A549 (cell line): ENCODE measurements around the gene SNRPA1. TPM values are rescaled to one million over a fixed set of nuclear protein-coding genes. Genes with fewer than 3 reads are reported as not detected.

ENCODE experiments used
- ATAC-seq, 2 experiments: fragments of 200-7000 bp in 1 of 2; fragments of >200 bp in 1 of 2; cut with Nextera tagmentation in 1 of 2; cut with Tn5 transposase in 1 of 2; 3 replicates each; pipeline versions ENCODE4 v1.8.0 to v1.9.1; 2018 to 2020; ENCODE audit warnings: mild to moderate bottlenecking in 1 of 2, moderate library complexity in 1 of 2
- CTCF ChIA-PET: fragments of 300-600 bp; sonication (Branson Sonifier 250); formaldehyde crosslinking; extraction: SDS; loops from one replicate; lab custom pipeline; 2021; ENCODE audit warnings: antibody characterized with exemption, inconsistent platforms; lab: Yijun Ruan, JAX
- POLR2A ChIA-PET: fragments of 350-600 bp; formaldehyde crosslinking; extraction: SDS; loops from one replicate; lab custom pipeline; 2021; ENCODE audit warnings: antibody characterized with exemption, inconsistent platforms; lab: Yijun Ruan, JAX
- DNase-seq, 2 experiments: peaks; one replicate each; pipeline versions ENCODE4 v3.0.0 to v3.0.0-alpha.2; 2011 to 2016; ENCODE audit warnings: low read depth in 1 of 2, low spot score in 1 of 2
- FAIRE-seq: peaks from 2 replicates; lab custom pipeline; 2011; peaks lifted over from hg19 to GRCh38; lab: Jason Lieb, UNC
- H3K27ac ChIP-seq, 2 experiments: fragments of >200 bp; sonication (Bioruptor Twin); formaldehyde crosslinking; 3 replicates each; pipeline ENCODE4 v1.5.1; 2016 to 2017
- H3K4me1 ChIP-seq: fragments of >200 bp; sonication (Bioruptor Twin); formaldehyde crosslinking; 3 replicates; pipeline ENCODE4 v1.6.1; 2016
- H3K4me2 ChIP-seq: fragments of >200 bp; sonication (Bioruptor Twin); formaldehyde crosslinking; 3 replicates; pipeline ENCODE4 v1.6.1; 2016
- H3K4me3 ChIP-seq: fragments of >200 bp; sonication (Bioruptor Twin); formaldehyde crosslinking; 3 replicates; pipeline ENCODE4 v1.5.1; 2016
- H3K9me3 ChIP-seq: fragments of >200 bp; sonication (Bioruptor Twin); formaldehyde crosslinking; 3 replicates; pipeline ENCODE4 v1.6.1; 2016
- E2F6 ChIP-seq: IDR thresholded peaks from 2 replicates; pipeline ENCODE4 v1.6.1; 2012; ENCODE audit warnings: low read depth, borderline replicate concordance
- EHMT2 ChIP-seq: fragments of 200-600 bp; sonication (generic); IDR thresholded peaks from 2 replicates; pipeline ENCODE4 v1.6.1; 2016; ENCODE audit warnings: antibody characterized with exemption, low read depth, mild to moderate bottlenecking, moderate library complexity
- FOSL2 ChIP-seq, 2 experiments: fragments of 450-650 bp in 1 of 2; fragments of >200 bp in 1 of 2; sonication (Bioruptor Twin) in 1 of 2; formaldehyde crosslinking; IDR thresholded peaks; 2 replicates each; pipeline versions ENCODE4 v1.5.0 to v1.6.1; 2016 to 2020; ENCODE audit warnings: mild to moderate bottlenecking in 1 of 2, moderate library complexity in 1 of 2
- HOXA7 ChIP-seq: fragments of 250-450 bp; sonication (Bioruptor Pico); IDR thresholded peaks from 2 replicates; pipeline ENCODE4 v1.5.0; 2020; ENCODE audit warnings: mild to moderate bottlenecking, moderate library complexity
- JUN ChIP-seq, 2 experiments: fragments of >200 bp; sonication (Bioruptor Twin); formaldehyde crosslinking; IDR thresholded peaks; 2 replicates in 1 of 2; 3 replicates in 1 of 2; pipeline ENCODE4 v1.6.1; 2016 to 2017
- JUNB ChIP-seq: fragments of >200 bp; sonication (Bioruptor Twin); formaldehyde crosslinking; IDR thresholded peaks from 2 replicates; pipeline ENCODE4 v1.6.1; 2016
- NPAS2 ChIP-seq: fragments of 250-450 bp; sonication (Bioruptor Pico); IDR thresholded peaks from 2 replicates; pipeline ENCODE4 v1.8.0; 2022; ENCODE audit warnings: mild to moderate bottlenecking, moderate library complexity, borderline replicate concordance
- PHF8 ChIP-seq: fragments of 200-600 bp; sonication (generic); IDR thresholded peaks from 2 replicates; pipeline ENCODE4 v1.6.1; 2016; ENCODE audit warnings: low read depth, mild to moderate bottlenecking, antibody characterized with exemption, moderate library complexity, borderline replicate concordance
- POLR2AphosphoS2 ChIP-seq: conservative IDR thresholded peaks from 2 replicates; pipeline ENCODE4 v1.6.1; 2012; ENCODE audit warnings: low read length, improper control_type of control experiment, inconsistent platforms
- RAD21 ChIP-seq, 2 experiments: fragments of >200 bp in 1 of 2; sonication (Bioruptor Twin) in 1 of 2; formaldehyde crosslinking in 1 of 2; IDR thresholded peaks in 1 of 2; conservative IDR thresholded peaks in 1 of 2; 2 replicates in 1 of 2; 3 replicates in 1 of 2; pipeline ENCODE4 v1.6.1; 2012 to 2018; ENCODE audit warnings: inconsistent platforms in 1 of 2
- RCOR1 ChIP-seq: fragments of 150-350 bp; IDR thresholded peaks from 2 replicates; pipeline ENCODE4 v1.6.1; 2014; ENCODE audit warnings: antibody characterized with exemption, low read length, low read depth
- RFX5 ChIP-seq: fragments of 450-650 bp; IDR thresholded peaks from 2 replicates; pipeline ENCODE4 v1.7.1; 2014; ENCODE audit warnings: antibody characterized with exemption, mild to moderate bottlenecking, moderate library complexity
- SREBF2 ChIP-seq: fragments of 450-650 bp; IDR thresholded peaks from 2 replicates; pipeline ENCODE4 v1.6.1; 2014; ENCODE audit warnings: mild to moderate bottlenecking, moderate library complexity
- TFCP2L1 ChIP-seq: fragments of 250-450 bp; sonication (Bioruptor Pico); IDR thresholded peaks from 2 replicates; pipeline ENCODE4 v1.5.0; 2021; ENCODE audit warnings: mild to moderate bottlenecking
- ZFP36 ChIP-seq: fragments of 450-650 bp; IDR thresholded peaks from 2 replicates; pipeline ENCODE4 v1.6.1; 2014; ENCODE audit warnings: borderline replicate concordance; ENCODE audit not compliant: partially characterized antibody
- ZNF302 ChIP-seq: fragments of 250-450 bp; sonication (Bioruptor Pico); IDR thresholded peaks from 2 replicates; pipeline ENCODE4 v1.9.0; 2021; ENCODE audit warnings: inconsistent platforms, mild to moderate bottlenecking, moderate library complexity
- ZSCAN20 ChIP-seq: fragments of 250-450 bp; sonication (Bioruptor Pico); IDR thresholded peaks from 2 replicates; pipeline ENCODE4 v1.8.0; 2022; ENCODE audit warnings: mild to moderate bottlenecking, moderate library complexity
- WGBS: methylation state at CpG from one replicate; pipeline ENCODE4 v1.1.6; 2017; ENCODE audit errors: missing lambda C conversion rate; 5-methylcytosine and 5-hydroxymethylcytosine counted together
- polyA plus RNA-seq, 4 experiments: library from polyadenylated mRNA; depleted of rRNA in 3 of 4; stranded (reverse); fragments of >200 nt; fragmentation: RNase III in 1 of 4; extraction: RNeasy Plus Mini Kit Qiagen cat#74134 plus additional on column Dnase treatment in 1 of 4; gene quantifications; 2 replicates in 3 of 4; 3 replicates in 1 of 4; pipeline ENCODE4 v1.2.3, GENCODE V29; 2011 to 2017
- TF ChIP-seq, protein P1 (sequence below): fragments of >200 bp; sonication (Bioruptor Twin); formaldehyde crosslinking; IDR thresholded peaks from 2 replicates; pipeline ENCODE4 v1.6.1; 2016
- TF ChIP-seq, protein P2 (sequence below): IDR thresholded peaks from 2 replicates; pipeline ENCODE4 v1.6.1; 2012
- TF ChIP-seq, protein P3 (sequence below): fragments of >200 bp; sonication (Bioruptor Twin); formaldehyde crosslinking; IDR thresholded peaks from 3 replicates; pipeline ENCODE4 v1.6.1; 2016
- TF ChIP-seq, protein P4 (sequence below): fragments of 250-450 bp; sonication (Bioruptor Pico); IDR thresholded peaks from 2 replicates; pipeline ENCODE4 v1.5.0; 2021; ENCODE audit warnings: mild to moderate bottlenecking, moderate library complexity, borderline replicate concordance
- TF ChIP-seq, protein P5 (sequence below): fragments of >200 bp; sonication (Bioruptor Twin); formaldehyde crosslinking; IDR thresholded peaks from 3 replicates; pipeline ENCODE4 v1.5.1; 2016

Gene SNRPA1
- polyA plus RNA-seq, 2 of the 4 experiments (the other 2 are of a cell fraction) = 140 to 177 TPM

DNA sequence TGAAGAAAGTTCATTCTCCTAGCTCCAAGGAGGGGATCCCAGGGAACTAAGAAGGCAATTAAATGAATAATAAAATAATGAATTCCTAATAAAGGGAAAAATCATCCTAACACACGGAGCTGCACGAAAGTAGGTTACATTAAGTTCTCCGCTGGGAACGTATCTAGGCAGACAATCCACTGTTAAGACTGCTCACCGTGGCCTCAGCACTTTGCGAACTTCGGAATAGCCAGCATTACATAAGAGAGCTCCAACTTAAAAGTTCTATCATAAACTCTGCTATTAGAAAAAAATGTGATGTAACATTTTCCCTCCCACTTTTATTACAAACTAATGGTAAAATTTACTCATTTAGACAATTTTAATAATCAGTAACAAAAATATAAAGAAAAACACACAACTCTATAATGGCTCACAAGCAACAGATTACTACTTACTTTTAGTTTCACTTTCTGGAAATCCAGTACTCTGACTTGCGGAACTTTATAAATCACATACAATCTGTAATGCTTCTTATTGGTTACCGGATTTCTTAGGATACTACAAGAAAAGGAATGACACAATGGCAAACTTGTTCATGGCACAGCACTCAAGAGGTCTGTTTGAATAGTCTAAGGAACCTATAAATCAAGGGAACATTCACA is 8.5 kb downstream of the SNRPA1 start:
- no peak overlapping the region for H3K4me3 ChIP-seq
- ATAC-seq = no peak
- FAIRE-seq = no peak
- H3K9me3 ChIP-seq = no peaks in the 10 kb centered on the region
- WGBS = 90% methylated on average over 9 of the region's 9 CpGs
- TF ChIP-seq, protein P1, sequence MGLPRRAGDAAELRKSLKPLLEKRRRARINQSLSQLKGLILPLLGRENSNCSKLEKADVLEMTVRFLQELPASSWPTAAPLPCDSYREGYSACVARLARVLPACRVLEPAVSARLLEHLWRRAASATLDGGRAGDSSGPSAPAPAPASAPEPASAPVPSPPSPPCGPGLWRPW = no peak
- TF ChIP-seq TFCP2L1 (CRISPR knock-in tag) = no peak
- TF ChIP-seq FOSL2 (IDR thresholded peaks at IDR 0.05) = no peak
- TF ChIP-seq FOSL2 (CRISPR knock-in tag; IDR thresholded peaks at IDR 0.05) = no peak
- no peak for TF ChIP-seq RFX5
- no peak for TF ChIP-seq PHF8
- no peak for TF ChIP-seq E2F6
- TF ChIP-seq NPAS2 = no peak
- TF ChIP-seq RCOR1 = no peak
- TF ChIP-seq, protein P2, sequence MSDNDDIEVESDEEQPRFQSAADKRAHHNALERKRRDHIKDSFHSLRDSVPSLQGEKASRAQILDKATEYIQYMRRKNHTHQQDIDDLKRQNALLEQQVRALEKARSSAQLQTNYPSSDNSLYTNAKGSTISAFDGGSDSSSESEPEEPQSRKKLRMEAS = no peak
- no peak for TF ChIP-seq EHMT2
- TF ChIP-seq ZSCAN20 (CRISPR knock-in tag) = no peak
- no peak for TF ChIP-seq RAD21 (conservative IDR thresholded peaks at IDR 0.05 in 1 of 2, IDR thresholded peaks at IDR 0.05 in 1 of 2)
- TF ChIP-seq ZFP36 = no peak
- no peak for TF ChIP-seq ZNF302 (CRISPR knock-in tag)
- TF ChIP-seq, protein P3, sequence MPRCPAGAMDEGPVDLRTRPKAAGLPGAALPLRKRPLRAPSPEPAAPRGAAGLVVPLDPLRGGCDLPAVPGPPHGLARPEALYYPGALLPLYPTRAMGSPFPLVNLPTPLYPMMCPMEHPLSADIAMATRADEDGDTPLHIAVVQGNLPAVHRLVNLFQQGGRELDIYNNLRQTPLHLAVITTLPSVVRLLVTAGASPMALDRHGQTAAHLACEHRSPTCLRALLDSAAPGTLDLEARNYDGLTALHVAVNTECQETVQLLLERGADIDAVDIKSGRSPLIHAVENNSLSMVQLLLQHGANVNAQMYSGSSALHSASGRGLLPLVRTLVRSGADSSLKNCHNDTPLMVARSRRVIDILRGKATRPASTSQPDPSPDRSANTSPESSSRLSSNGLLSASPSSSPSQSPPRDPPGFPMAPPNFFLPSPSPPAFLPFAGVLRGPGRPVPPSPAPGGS = no peak
- TF ChIP-seq, protein P4, sequence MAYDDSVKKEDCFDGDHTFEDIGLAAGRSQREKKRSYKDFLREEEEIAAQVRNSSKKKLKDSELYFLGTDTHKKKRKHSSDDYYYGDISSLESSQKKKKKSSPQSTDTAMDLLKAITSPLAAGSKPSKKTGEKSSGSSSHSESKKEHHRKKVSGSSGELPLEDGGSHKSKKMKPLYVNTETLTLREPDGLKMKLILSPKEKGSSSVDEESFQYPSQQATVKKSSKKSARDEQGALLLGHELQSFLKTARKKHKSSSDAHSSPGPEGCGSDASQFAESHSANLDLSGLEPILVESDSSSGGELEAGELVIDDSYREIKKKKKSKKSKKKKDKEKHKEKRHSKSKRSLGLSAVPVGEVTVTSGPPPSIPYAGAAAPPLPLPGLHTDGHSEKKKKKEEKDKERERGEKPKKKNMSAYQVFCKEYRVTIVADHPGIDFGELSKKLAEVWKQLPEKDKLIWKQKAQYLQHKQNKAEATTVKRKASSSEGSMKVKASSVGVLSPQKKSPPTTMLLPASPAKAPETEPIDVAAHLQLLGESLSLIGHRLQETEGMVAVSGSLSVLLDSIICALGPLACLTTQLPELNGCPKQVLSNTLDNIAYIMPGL (CRISPR knock-in tag) = no peak
- TF ChIP-seq, protein P5, sequence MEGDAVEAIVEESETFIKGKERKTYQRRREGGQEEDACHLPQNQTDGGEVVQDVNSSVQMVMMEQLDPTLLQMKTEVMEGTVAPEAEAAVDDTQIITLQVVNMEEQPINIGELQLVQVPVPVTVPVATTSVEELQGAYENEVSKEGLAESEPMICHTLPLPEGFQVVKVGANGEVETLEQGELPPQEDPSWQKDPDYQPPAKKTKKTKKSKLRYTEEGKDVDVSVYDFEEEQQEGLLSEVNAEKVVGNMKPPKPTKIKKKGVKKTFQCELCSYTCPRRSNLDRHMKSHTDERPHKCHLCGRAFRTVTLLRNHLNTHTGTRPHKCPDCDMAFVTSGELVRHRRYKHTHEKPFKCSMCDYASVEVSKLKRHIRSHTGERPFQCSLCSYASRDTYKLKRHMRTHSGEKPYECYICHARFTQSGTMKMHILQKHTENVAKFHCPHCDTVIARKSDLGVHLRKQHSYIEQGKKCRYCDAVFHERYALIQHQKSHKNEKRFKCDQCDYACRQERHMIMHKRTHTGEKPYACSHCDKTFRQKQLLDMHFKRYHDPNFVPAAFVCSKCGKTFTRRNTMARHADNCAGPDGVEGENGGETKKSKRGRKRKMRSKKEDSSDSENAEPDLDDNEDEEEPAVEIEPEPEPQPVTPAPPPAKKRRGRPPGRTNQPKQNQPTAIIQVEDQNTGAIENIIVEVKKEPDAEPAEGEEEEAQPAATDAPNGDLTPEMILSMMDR = no peak
- no peak for TF ChIP-seq SREBF2
- TF ChIP-seq, all 56 proteins: peak for 0
- no peak for DNase-seq
- Histone ChIP-seq H3K4me1 (no peaks in the 10 kb centered on the region), H3K4me2 (no peak overlapping the region), H3K27ac (no peak overlapping the region)
- POLR2A ChIA-PET = no interaction called here
- CTCF ChIA-PET = interaction anchor here (1.8 to 17.4 kb wide), 3 partner anchors 10 to 353 kb away, joined by 5 to 251 read pairs (median 7); no protein-coding TSS in a partner anchor

- POLR2A ChIA-PET = no interaction called here
- TF ChIP-seq JUN (IDR thresholded peaks at IDR 0.05) (no peak), HOXA7 (CRISPR knock-in tag) (0 out of 2 replicates have a peak, but pooled peaks have one; percentile 51), JUNB (no peak), POLR2AphosphoS2 (no peak)
- TF ChIP-seq, protein P3 = no peak
- WGBS = 87% methylated on average over 6 of the region's 6 CpGs
- Histone ChIP-seq H3K4me1 (no peaks in the 10 kb centered on the region), H3K4me2 (no peak overlapping the region), H3K4me3 (no peak overlapping the region), H3K27ac (no peak overlapping the region), H3K9me3 (no peaks in the 10 kb centered on the region)
- FAIRE-seq (no peak), DNase-seq (no peak), ATAC-seq (no peak)
- CTCF ChIA-PET = interaction anchor here (1.2 to 17.4 kb wide), 4 partner anchors 10 to 356 kb away, joined by 3 to 251 read pairs (median 10); partner anchors contain the start of gene SNRPA1
Measured at GRCh38 chr15:101283931-101284330, 11.1 kb downstream of the SNRPA1 start.
